IPS-15b (cell line): ENCODE results near the gene TWF2.

ENCODE experiments used
- H3K27me3 ChIP-seq: one replicate; pipeline ENCODE4 v1.6.1; 2013; ENCODE audit warnings: low read length; ENCODE audit not compliant: control insufficient read depth, insufficient read depth
- H3K36me3 ChIP-seq: one replicate; pipeline ENCODE4 v1.6.1; 2013; ENCODE audit warnings: low read length; ENCODE audit not compliant: control insufficient read depth, insufficient read depth
- H3K4me1 ChIP-seq: one replicate; pipeline ENCODE4 v1.6.1; 2013; ENCODE audit warnings: mild to moderate bottlenecking, low read length; ENCODE audit not compliant: control insufficient read depth, insufficient read depth
- H3K4me3 ChIP-seq: one replicate; pipeline ENCODE4 v1.5.1; 2013; ENCODE audit warnings: low read depth, low read length
- H3K9ac ChIP-seq: one replicate; pipeline ENCODE4 v1.6.1; 2013; ENCODE audit warnings: low read depth, mild to moderate bottlenecking, low read length
- H3K9me3 ChIP-seq: one replicate; pipeline ENCODE4 v1.6.1; 2013; ENCODE audit warnings: mild to moderate bottlenecking, low read length; ENCODE audit not compliant: control insufficient read depth, insufficient read depth

The TWF2 gene

DNA sequence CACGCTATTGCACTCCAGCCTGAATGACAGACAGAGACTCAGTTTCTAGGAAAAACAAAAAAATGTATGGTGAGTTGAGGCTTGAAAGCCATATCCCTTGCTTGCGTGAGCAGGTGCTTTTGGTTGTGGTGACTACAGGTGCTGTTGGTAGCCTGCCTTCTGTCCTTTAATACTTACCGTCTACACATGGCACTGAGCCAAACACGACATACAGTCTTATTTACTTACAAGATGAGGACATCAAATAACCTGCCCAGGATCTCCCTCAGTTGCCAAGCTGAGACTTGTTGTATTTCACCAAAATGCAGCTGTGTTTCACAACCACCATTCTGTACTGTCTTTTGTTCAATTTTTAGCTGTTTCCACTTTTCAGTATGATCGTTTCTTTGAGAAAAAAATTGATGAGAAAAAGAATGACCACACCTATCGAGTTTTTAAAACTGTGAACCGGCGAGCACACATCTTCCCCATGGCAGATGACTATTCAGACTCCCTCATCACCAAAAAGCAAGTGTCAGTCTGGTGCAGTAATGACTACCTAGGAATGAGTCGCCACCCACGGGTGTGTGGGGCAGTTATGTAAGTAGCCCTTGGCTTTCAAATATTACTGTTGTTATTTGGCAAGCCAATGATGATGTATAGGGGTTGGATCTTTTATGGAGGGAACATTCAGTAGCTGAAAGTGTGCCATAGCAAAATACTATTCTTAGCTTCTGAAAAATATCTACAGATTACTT lies 34.5 kb downstream of the TWF2 start:
- Histone ChIP-seq H3K4me3 (no peak overlapping the region), H3K4me1 (no peaks in the 10 kb centered on the region), H3K27me3 (no peaks in the 10 kb centered on the region), H3K9me3 (no peaks in the 10 kb centered on the region), H3K36me3 (peaks cover 54% of the 10 kb centered on the region), H3K9ac (no peak overlapping the region)

DNA sequence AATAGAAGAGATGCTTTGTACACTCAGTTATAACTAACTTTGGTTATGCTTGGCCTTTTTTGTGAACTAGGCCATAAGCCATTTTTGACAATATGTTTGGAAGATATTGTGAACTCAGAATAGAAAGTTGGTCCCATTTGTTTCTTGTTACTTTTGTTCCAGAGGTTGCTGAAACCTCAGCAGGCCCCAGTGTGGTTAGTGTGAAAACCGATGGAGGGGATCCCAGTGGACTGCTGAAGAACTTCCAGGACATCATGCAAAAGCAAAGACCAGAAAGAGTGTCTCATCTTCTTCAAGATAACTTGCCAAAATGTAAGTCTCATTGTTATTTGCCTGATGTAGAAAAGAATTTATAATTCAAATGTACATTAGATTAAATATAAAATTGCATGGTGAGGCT lies 35.3 kb downstream of the TWF2 start:
- Histone ChIP-seq H3K36me3 (peaks cover 48% of the 10 kb centered on the region), H3K9me3 (no peaks in the 10 kb centered on the region), H3K27me3 (no peaks in the 10 kb centered on the region), H3K4me3 (no peak overlapping the region), H3K4me1 (peaks cover 1% of the 10 kb centered on the region), H3K9ac (no peak overlapping the region)

DNA sequence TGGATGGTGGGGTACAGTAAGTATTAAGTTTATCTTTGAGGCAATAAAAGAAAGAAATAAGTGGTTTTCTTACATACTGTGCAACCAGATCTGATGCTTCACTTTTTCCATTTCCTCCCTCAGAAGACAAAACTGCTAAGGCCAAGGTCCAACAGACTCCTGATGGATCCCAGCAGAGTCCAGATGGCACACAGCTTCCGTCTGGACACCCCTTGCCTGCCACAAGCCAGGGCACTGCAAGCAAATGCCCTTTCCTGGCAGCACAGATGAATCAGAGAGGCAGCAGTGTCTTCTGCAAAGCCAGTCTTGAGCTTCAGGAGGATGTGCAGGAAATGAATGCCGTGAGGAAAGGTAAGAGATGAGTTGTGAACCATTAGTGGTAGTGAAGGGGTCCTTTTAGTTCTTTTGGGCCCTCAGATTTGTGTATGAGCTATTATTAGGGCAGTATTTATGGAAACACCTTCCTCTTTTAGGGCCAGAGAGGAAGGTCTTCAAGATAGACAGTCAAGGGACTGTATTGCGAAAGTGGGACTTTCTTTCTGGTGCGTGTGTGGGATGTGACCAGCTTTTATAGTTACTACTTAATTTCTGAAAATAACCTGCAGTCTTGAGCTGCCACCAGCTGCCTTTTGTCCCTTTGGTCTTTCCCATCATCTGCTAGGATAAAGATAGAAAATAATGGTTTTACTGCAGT lies 36.4 kb downstream of the TWF2 start:
- Histone ChIP-seq H3K9ac (no peak overlapping the region), H3K36me3 (peaks cover 39% of the 10 kb centered on the region), H3K27me3 (no peaks in the 10 kb centered on the region), H3K9me3 (no peaks in the 10 kb centered on the region), H3K4me1 (peaks cover 3% of the 10 kb centered on the region), H3K4me3 (no peak overlapping the region)

- H3K4me1 ChIP-seq, result peaks cover 6% of the 10 kb centered on the region
- H3K9me3 ChIP-seq, result no peaks in the 10 kb centered on the region
- H3K27me3 ChIP-seq, result peaks cover 5% of the 10 kb centered on the region
- H3K4me3 ChIP-seq, result no peak overlapping the region
- peaks cover 31% of the 10 kb centered on the region for H3K36me3 ChIP-seq
- H3K9ac ChIP-seq, result no peak overlapping the region
These were observed 37.8 kb downstream of the TWF2 start for GRCh38 chr3:52200981-52201679.

DNA sequence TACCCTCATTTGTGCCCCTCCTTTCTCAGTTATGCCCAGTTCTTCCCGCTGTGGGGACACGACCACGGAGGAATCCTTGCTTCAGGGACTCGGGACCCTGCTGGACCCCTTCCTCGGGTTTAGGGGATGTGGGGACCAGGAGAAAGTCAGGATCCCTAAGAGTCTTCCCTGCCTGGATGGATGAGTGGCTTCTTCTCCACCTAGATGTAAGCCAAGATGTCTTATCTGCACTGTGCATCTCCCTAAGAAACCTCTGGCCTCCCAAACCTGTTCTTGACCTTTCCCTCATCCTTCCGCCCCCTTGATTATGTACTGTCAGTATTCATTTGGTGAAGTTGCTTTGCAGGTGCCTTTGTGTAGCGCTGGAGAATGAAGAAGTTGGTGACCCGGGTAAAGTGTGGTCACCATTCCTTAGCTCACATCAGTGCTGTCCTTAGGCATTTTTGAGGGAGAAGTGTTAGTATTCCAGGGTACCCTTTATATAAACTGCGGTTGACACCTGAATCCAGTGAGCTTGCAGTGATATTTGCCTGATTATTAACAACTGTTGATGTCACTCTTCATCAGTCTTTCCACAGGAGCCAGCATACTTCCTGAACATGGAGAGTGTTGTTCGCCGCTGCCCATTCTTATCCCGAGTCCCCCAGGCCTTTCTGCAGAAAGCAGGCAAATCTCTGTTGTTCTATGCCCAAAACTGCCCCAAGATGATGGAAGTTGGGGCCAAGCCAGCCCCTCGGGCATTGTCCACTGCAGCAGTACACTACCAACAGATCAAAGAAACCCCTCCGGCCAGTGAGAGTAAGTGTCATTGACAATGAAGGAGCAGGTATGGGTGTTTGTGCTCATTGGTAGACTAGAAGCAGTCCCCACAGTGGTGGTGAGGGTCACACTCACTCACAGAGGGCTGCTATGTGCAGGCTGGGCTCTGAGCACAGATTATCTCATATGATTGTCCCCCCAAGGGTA lies 40.0 kb downstream of the TWF2 start:
- H3K36me3 ChIP-seq, result peaks cover 13% of the 10 kb centered on the region
- peaks cover 6% of the 10 kb centered on the region for H3K4me1 ChIP-seq
- H3K27me3 ChIP-seq, result peaks cover 5% of the 10 kb centered on the region
- peak overlapping the region; percentile 83 for H3K4me3 ChIP-seq
- H3K9me3 ChIP-seq, result no peaks in the 10 kb centered on the region
- H3K9ac ChIP-seq, result peak overlapping the region; percentile 61

- H3K36me3 ChIP-seq, result peaks cover 12% of the 10 kb centered on the region
- no peaks in the 10 kb centered on the region for H3K9me3 ChIP-seq
- H3K9ac ChIP-seq, result peak within 1 kb of the TSS; percentile 70
- H3K4me3 ChIP-seq, result peak within 1 kb of the TSS; percentile 83
- peaks cover 5% of the 10 kb centered on the region for H3K27me3 ChIP-seq
- peaks cover 6% of the 10 kb centered on the region for H3K4me1 ChIP-seq
These were observed 40.9 kb downstream of the TWF2 start, which contains the start of gene ALAS1 for GRCh38 chr3:52197842-52198625. ALAS1 (plus strand) TSS chr3:52198160; CDS start chr3:52199242, 1,082 bp downstream.

- peaks cover 9% of the 10 kb centered on the region for H3K36me3 ChIP-seq
- no peaks in the 10 kb centered on the region for H3K9me3 ChIP-seq
- peak overlapping the region; percentile 83 for H3K4me3 ChIP-seq
- H3K4me1 ChIP-seq, result peaks cover 6% of the 10 kb centered on the region
- H3K9ac ChIP-seq, result peak overlapping the region; percentile 70
- peaks cover 5% of the 10 kb centered on the region for H3K27me3 ChIP-seq
These were observed 41.5 kb downstream of the TWF2 start for GRCh38 chr3:52197499-52197841.

GRCh38 chr3:52196977-52197376 lies 42.0 kb downstream of the TWF2 start:
- Histone ChIP-seq H3K9me3 (no peaks in the 10 kb centered on the region), H3K9ac (no peak overlapping the region), H3K4me3 (no peak overlapping the region), H3K27me3 (peaks cover 5% of the 10 kb centered on the region), H3K4me1 (peaks cover 6% of the 10 kb centered on the region), H3K36me3 (peaks cover 7% of the 10 kb centered on the region)

- Histone ChIP-seq H3K9me3 (no peaks in the 10 kb centered on the region), H3K4me3 (no peak overlapping the region), H3K27me3 (peaks cover 5% of the 10 kb centered on the region)
These were observed 43.1 kb downstream of the TWF2 start for GRCh38 chr3:52195823-52196331.

DNA sequence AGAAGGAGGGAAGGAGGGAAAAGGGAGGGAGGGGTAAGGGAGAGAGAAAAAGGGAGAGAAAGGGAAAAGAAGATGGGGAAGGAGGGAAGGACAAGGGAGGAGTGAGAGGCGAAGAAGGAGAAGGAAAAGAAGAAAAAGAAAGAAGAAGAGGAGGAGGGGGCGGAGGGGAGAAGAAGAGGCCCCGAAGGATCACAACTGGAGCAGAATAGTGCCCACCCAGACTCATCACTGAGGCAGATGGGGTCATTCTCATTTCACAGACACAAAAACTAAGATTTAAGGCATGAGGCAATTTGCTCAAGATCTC lies 43.7 kb downstream of the TWF2 start:
- Histone ChIP-seq H3K4me1 (peaks cover 6% of the 10 kb centered on the region), H3K9me3 (no peaks in the 10 kb centered on the region), H3K27me3 (peaks cover 5% of the 10 kb centered on the region), H3K4me3 (no peak overlapping the region), H3K9ac (no peak overlapping the region), H3K36me3 (no peaks in the 10 kb centered on the region)

More at GRCh38 chr3:52195823-52196331, 43.1 kb downstream of the TWF2 start:
- Histone ChIP-seq H3K4me1 (peaks cover 6% of the 10 kb centered on the region), H3K9ac (no peak overlapping the region), H3K36me3 (no peaks in the 10 kb centered on the region)
